ENCODE measurements around the gene CACNA1C.

DNA sequence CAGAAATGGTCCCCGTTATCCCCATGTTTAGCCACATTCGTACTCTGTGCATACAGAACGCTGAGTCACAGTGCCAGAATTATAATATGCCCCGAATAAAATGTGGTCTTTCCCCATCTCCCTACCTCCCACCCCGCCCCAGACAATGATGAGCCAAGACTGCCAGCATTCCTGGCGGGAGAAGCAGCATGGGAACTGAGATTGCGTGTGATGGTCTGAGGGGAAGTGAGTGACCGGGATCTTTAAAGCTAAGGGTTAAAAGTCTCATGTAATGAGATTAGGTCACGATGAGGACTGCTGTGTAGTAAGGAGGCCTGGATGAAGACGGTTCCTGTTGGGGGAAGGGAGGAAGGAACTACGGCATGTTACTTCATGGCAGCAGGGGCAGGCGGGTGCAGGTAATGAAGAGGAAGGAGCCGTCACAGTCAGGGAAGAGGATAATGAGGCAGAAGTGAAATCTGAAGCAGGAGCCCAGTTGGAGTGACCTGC is 498.7 kb downstream of the CACNA1C start:
- TF ChIP-seq, protein P1, sequence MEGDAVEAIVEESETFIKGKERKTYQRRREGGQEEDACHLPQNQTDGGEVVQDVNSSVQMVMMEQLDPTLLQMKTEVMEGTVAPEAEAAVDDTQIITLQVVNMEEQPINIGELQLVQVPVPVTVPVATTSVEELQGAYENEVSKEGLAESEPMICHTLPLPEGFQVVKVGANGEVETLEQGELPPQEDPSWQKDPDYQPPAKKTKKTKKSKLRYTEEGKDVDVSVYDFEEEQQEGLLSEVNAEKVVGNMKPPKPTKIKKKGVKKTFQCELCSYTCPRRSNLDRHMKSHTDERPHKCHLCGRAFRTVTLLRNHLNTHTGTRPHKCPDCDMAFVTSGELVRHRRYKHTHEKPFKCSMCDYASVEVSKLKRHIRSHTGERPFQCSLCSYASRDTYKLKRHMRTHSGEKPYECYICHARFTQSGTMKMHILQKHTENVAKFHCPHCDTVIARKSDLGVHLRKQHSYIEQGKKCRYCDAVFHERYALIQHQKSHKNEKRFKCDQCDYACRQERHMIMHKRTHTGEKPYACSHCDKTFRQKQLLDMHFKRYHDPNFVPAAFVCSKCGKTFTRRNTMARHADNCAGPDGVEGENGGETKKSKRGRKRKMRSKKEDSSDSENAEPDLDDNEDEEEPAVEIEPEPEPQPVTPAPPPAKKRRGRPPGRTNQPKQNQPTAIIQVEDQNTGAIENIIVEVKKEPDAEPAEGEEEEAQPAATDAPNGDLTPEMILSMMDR (IDR thresholded peaks at IDR 0.05) = no peak
- no peak for TF ChIP-seq POLR2A (IDR thresholded peaks at IDR 0.05)
